GM21717 (cell line): ENCODE results near the gene SAC3D1.
"Not testable (repeated sequence)": the region's sequence is repeated elsewhere in the genome, so short reads cannot be mapped to it uniquely, and the experiment has no call there.

Experiments
- ATAC-seq: cut with Tn5 transposase; IDR thresholded peaks from one replicate; pipeline ENCODE4 v1.9.1; 2021; ENCODE audit warnings: mild to moderate bottlenecking, moderate library complexity; ENCODE audit not compliant: unreplicated experiment

Gene SAC3D1

DNA sequence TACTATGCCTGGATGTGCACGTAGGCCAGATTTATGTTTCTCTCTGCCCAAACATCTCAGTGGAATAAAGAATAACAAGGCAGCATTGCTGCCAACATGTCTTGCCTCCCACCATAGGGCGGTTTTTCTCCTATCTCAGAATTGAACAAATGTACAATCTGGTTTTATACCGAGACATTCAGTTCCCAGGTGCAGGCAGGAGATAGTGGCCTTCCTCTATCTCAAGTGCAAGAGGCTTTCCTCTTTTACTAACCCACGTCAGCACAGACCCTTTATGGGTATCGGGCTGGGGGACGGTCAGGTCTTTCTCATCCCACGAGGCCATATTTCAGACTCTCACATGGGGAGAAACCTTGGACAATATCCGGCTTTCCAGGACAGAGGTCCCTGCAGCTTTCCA is 17.5 kb upstream of the SAC3D1 start:
- not testable (repeated sequence) for ATAC-seq

DNA sequence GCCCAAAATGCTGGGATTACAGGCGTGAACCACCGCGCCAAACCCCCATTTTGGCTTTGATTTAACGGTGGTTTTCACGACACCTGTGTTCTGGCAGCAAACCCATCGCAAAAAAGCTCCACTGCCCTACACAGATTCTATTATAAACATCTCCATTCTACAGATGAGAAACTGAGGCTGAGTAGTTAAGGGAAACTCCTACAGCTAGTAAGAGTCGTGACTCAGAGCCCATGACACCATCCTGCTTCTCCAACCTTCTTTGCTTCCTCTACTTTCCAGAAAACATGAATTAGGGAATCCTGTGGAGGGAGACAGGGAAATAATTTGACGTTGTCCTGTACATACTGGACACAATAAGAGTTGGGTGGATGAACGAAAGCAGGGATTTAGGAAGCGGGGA is 14.2 kb upstream of the SAC3D1 start:
- ATAC-seq = no peak

DNA sequence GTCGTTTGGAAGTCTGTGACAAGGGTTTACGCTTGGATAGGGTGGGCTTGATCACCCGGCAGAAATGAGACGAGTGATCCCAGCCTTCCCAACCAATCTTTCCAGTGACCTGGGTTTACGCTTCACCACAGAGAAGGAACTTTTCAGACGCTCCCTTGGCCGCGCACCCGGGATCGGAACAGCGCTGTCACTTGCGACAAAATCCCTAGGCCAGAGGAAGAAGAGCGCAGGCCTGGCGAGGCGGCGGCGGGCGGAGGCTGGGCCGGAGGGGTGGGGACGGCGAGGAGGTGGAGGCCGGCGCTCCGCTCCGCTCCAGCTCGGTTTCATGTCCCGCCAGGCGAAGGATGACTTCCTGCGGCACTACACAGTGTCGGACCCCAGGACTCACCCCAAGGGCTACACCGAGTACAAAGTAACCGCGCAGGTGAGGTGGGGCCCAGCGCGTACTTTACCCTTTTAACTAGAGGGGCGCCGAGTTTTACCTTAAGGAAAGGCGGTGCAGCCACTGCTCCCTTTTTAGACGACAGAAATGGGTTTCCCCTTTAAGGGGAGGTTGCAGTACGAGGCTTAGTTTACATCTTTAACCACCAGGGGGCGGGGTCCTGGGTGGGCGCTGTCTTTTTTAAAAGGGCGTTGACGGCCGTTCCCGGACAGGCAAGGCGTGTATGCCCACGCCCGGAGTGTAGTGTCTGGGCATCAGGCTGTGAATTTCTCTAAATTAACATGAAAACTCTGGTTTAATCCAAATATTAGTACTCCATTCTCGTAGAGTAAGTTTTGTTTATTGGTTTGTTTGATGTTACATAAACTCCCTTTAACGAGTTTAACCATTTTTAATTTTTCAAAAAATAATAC is 13.6 kb upstream of the SAC3D1 start, which contains the start of gene SNX15:
TSS of gene SNX15 (plus strand) at position 227 of the 855 bp plus-strand sequence. CDS start at position 326, 99 bp downstream.
- peak; percentile 76 for ATAC-seq

DNA sequence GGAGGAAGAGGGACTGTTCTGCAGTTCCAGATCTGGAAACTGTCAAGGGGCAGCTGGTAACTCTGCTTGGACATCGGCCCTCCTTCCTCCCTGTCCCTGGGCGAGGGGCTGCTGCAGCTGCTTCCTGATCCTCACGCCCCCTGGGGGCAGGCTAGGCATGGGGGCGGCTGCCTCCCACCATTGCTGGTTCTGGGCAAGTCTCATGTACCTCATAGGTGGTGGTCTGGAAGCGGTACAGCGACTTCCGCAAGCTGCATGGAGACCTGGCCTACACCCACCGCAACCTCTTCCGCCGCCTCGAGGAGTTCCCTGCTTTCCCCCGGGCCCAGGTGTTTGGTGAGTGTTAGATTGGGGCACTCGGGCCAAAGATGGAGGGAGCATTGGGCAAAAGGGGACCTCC is 8.8 kb upstream of the SAC3D1 start:
- no peak for ATAC-seq

DNA sequence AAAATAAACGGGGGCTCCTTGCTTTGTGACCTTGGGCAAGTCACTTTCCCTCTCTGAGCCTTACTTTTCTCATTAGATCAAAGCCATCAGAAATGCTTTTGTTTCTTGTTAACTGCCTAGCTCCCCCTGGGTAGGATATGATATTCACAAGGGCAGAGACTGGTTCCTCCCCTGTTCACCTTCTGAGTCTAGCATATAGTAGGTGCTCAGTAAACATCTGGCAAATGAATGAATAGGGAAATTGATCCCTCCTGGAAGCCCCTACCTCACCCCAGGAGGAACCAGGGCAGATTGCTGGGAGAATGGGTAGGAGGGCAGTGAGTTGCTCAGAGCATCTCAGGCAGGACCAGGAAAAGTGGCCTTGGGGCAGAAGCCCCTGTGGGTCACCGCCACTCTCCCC is 6.6 kb upstream of the SAC3D1 start:
- ATAC-seq = no peak

DNA sequence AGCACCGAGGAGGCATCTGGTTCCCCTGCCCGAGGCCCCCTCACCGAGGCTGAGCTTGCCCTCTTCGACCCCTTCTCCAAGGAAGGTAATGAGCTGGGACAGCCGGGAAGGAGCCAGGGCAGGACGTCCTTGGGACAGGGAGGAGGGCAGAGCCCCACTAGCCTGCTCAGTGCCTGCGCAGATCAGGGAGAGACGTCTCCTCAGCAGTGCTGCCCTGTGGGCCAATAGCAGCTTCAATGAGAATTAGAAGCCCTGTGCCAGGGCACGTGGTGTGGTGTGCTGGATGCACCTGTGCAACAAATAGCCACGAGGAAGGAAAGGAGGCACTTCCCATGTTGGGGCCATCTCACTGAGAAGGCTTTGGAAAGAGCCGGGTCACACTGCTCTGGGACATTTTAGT is 5.4 kb upstream of the SAC3D1 start:
- ATAC-seq = no peak

DNA sequence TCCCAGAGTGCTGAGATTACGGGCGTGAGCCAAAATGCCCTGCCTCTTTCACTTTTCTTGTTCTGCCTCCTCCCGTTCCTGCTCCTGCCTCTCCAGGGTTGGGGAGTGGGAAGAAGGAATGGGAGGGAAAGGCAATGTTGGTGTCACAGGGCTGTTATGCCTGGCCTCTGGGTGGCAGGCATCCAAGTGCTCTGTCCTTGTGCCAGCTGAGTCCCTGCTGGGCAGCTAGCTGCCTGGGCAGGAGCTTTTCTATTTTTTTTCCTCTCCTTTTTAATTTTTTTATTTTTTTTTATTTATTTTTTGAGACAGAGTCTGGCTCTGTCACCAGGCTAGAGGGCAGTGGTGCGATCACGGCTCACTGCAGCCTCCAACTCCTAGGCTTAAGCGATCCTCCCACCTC is 4.1 kb upstream of the SAC3D1 start:
- ATAC-seq = no peak

DNA sequence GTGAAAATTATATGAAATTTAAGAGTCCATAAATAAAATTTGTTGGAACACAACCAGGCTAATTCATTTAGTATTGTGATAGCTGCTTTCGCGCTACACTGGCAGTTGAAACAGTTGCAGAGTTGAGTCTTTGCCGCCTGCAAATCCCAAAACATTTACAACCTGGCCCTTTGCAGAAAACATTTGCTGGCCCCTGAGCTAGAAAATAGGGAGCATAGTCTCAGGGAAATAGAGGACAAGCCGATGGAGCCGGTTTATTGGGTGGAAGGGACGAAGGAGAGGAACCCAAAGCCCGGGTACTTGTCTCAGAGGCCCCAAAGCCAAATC is 527 bp upstream of the SAC3D1 start:
- no peak for ATAC-seq

DNA sequence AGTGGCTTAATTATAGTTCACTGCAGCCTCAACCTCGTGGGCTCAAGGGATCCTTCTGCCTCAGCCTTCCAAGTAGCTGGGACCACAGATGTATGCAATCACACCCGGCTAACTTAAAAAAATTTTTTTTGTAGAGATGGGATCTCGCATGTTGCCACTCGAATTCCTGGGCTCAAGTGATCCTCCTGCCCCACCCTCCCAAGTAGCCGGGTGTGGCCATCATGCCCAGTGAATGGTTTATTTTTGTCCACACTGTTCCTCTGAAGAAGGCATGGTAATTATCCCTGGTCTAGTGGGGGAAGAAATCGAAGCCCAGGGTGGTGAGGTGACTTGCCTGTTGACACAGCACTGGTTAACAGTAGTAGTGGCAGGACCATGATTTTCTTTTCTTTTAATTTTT is 1.9 kb downstream of the SAC3D1 start:
- ATAC-seq = no peak

DNA sequence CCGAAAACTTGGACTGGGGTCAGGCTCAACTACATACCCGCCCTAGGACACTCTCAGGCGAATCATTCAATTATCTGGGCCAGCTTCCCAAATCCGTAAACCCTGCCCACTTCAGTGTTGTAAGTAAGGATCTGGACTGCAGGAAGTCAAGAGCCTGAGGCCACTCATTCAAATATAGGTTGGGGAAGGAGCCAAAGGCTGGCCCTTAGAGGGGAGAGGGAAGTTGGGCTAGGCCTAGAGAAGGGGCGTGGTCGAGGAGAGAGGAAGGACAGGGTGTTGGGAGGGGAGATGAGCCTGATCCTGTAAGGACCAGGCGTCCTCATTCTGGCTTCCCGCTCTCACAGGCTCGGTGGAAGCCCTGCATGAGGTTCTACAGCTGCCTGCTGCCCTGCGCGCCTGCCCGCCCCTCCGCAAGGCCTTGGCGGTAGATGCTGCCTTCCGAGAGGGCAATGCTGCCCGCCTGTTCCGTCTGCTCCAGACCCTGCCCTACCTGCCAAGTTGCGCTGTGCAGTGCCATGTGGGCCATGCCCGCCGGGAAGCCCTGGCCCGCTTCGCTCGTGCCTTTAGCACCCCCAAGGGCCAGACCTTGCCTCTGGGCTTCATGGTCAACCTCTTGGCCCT is 3.0 kb downstream of the SAC3D1 start:
- no peak for ATAC-seq

DNA sequence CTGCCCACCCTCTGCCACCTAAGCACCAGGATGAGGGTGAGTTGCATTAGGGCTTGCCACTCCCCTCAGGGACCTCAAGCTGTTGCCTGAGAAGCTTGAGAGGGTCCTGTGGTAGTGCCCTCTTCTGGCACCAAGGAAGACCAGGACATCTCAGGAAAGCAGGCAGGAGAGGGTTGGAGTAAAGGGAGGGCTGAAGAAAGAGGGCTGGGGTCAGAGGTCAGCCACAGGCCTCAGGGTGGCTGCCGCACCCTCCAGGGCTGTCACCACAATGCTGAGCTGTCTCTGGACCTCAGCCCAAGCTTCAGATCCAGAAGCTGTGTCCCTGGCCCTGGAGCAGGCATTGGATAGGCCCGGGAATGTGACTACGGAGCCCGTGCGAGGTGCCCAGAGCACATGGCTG is 4.1 kb downstream of the SAC3D1 start:
- no peak for ATAC-seq

DNA sequence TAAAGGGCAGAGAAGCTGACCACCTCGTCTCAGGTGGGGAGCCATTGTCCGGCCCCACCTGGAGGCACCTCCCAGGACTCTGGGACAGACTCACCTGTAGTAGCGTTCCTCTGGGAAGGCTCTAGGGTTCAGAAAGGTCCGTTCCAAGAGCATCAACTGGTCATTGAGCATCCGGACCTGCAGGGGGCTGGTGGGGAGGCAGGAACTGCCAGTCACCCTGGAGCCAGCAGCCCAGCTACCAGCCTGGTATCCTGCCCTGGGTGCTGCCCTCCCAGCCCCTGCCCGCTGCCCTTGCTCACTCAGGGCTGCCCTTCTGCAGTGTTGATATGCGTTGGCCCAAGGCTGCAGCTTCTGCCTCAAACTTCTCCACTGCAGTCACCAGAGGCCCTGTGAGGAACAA is 4.7 kb downstream of the SAC3D1 start:
- no peak for ATAC-seq

DNA sequence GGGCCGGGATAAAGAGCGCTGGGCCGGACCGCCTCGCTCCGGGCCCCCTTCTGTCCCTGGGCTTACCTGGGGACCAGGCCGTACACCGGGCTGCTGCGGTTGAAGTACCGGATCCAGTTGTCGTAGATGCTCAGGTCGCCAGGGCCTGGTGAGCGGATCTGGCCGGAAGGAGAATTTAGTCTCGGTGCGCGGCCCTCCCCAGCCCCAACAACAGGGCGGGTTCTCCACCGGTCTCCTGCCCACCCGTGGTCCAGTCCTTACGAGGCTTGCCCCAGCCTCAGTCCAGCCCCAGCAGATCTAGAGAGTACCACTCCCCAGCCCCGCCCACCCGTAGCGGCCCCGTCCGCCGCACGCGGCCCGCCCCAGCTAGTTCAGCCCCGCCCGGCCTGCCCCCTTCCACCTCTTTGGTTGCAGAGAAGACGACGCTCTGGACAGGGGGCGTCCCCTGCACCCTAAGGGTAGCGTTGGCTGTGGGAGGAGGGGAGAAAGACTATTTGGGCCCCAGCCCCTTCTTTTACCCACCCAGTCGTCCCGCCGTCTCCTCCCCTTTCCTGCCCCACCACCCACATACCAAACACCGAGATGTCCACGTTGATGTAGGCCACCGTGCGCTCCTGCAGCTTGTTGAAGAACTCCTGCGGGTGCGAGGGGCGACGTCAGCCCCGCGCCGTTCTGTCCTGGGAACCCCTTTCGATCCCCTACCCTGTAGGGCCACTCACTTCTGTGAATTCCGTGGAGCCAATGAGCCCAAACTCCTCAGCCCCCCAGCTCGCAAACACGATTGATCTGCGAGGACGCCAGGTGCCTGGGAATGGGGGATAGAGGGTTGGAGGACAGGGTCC is 6.8 kb downstream of the SAC3D1 start:
- no peak for ATAC-seq

DNA sequence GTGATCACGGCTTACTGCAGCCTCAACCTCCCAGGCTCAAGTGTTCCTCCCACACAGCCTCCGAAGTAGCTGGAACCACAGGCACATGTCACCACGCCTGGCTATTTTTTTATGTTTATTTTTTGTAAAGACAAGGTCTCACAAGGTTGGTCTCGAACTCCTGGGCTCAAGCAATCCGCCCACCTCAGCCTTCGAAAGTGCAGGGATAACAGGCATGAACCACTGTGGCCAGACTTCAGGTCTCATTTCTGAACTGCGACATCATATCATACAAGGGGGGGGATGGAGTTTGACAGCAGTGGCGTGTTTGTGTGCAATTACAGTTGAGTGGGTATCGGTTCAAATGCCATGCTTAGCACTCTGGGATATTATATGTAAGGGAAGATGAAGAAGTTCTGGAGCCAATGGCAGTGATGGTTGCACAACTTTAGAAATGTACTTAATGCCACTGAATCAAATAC is 10.4 kb downstream of the SAC3D1 start:
- no peak for ATAC-seq

DNA sequence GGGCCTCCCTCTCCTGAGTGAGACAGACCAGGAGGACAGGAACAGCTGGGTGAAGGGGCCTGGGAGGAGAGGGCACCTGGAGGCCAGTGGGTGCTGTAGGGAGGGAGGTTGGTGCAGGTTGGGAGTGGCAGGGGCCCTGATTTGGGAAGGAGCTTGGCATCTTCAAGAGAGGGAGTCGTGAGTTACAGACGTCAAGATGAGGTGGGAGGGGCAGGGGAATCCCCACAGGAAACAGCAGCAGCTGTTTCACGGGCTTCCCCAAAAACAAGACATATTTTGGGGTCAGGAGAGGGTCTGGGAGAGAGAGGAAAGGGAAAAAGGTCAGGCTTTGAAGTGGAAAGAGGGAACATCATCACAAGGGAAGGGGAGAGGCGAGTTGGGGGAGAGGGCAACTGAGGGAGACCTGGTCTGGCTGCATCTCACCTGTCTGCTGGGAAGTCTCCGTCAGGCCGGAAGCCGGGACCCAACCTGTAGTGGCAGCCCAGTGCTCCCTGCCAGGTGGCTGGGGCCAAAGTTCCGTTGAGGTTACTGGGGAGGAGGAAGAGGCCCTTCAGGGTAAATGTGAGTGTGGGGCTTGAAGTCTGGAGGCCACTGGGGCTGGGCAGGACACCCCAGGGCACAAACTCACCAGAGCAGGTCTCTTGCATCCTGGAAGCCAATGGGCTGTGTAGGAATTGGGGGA is 13.0 kb downstream of the SAC3D1 start:
- no peak for ATAC-seq

DNA sequence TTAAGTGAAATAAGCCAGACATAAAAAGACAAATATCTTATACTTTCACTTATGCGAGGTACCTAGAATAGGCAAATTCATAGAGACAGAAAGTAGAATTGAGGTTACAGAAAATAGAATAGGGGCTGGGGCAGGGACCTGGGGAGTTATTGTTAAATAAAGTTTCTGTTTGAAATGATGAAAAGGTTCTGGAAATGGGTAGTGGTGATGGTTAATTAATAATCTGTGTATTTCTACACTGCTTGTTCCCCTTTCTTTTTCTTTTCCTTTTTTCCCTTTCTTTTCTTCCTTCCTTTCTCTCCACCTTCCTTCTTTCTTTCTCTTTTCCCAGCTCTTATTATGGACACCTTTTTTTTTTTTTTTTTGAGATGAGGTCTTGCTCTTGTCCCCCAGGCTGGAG is 14.5 kb downstream of the SAC3D1 start:
- no peak for ATAC-seq

DNA sequence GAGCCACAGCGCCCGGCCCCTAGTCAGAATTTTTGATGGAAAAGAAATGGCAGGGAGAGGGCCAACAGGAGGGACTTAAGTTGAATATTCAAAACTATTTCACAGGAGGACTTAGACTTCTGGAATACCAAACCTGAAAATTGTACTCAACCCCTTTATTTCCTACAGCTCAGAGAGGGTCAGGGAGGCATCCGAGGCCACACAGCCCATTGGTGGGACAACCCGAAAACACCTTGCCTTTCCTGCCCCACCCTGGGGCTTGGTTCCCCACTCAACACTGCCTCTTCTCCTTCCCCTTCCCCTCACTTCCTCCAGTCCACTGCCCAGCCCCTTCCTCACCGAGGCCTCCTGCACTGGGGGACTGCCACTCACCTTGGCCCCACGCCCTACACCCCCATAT is 16.0 kb downstream of the SAC3D1 start:
- ATAC-seq = no peak

DNA sequence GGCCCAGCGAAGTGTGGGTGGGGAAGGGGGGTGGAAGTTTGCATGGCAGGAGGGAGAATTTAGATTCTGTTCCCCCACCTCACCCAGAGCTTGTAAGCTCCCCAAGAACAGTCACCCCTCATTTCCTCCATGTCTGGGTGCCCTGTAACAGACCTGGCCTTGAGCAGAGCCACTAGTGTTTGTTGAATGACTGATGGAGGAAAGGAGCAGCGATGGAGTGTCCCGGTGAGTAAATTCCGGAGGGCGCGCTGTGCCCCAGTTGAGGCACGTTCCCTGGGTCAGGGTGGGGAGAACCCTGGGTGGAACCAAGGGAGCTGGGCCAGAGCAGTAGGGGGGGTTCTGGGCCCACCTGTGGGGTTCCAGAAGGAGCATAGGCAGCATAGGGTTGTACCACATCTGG is 16.5 kb downstream of the SAC3D1 start:
- ATAC-seq = no peak

DNA sequence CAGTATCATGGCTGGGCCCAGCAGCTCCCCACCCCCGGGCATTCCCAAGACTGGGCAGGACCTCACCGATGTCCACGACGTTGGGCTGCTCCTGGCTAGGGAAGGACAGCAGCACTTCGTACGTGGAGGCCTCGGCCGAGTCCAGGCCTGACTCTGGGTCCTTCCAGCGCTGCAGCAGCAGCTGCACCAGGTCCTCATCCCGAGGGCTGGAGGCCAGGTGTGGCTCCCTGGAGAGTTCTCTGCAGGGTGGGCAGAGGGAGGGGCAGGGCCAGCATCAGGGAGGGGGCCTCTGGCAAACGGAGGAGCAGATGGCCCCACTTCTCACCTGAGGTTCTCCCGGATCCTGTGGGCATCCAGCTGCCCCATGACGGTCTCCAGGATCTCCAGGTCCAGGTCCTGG is 17.0 kb downstream of the SAC3D1 start:
- ATAC-seq = no peak

DNA sequence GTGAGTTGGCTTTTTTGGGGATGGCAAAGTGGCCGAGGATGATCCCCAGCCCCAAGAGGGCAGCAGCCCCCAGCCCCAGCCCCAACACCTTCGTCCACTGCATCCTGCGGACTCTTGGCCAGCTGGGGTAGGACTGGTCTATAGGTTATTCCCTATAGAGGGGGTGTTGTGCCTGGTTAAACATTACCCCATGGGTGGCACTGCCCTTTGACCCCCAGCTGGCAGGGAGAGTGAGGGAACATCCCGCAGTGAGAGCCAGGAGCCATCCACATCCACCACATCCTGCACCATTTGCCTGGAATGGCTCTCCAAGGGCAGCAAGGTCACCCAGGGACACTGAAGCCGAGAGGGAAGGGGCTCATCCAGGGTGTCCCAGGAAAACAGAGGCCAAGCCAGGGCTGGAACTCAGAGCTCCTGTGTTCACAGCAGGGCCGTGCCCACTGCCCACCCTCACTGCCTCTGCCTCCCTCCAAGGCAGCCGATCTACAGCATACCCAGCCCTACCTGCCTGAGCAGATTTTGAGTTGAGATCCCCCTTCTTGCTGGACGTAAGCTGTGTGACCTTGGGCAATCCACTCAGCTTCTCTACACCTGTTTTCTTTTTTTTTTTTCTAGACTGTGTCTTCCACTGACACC is 17.5 kb downstream of the SAC3D1 start, which contains the start of gene NAALADL1:
TSS of gene NAALADL1 (minus strand) at position 135 of the 636 bp plus-strand sequence. CDS start at position 103, 32 bp downstream.
- no peak for ATAC-seq
